ENCODE results near the gene CCNQ. TPM values are rescaled to one million over a fixed set of nuclear protein-coding genes. Genes with fewer than 3 reads are reported as not detected.

The CCNQ gene
- total and polyA plus RNA-seq, 2 donors from 2014 or later = 14.6 to 35.4 TPM

DNA sequence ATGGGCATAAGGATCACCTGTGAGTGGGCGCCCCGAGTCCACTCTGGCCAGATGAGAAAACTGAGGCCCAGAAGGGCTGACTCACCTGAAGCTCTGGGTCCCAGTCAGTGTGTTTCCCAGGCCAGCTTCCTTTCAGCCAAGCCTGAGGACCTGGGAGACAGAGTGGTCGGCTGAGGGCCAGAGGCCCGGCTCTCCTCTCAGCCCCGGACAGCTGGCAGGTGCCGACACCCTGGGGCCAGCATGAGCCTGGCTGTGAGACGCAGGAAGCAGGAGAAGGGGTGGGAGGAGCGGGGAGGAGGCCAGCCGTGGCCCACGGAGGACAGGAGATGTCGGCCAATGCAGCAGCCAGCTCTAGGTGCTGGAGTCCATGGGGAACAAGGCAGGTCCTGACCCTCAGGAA lies 52.6 kb downstream of the CCNQ start:
- no peak for TF ChIP-seq CTCF (IDR thresholded peaks at IDR 0.05; ENCODE audit: borderline replicate concordance, extremely low read depth, insufficient read depth)
- intact Hi-C loops (cut with DNase I) = no loop called here
- DNase-seq = no peak

DNA sequence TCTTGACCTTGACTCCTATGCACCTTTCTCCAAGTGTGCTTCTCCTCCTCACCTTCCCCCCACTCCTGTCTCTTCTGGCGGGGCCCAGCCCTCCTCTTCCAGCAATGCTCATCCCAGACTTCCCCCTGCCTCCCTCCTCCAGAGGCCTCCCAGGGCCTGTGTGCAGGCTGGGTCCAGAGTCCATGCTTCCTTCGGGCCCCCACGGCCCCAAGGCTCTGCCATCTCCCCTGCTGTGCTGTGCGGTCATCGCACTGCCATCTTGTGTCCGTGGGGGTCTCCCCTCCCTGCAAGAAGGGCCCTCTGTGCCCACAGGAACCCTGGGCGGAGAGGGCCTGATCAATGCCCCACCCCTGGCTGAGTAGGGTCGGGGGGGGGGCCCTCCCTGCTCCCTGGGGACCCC lies 54.2 kb downstream of the CCNQ start:
- no peak for TF ChIP-seq CTCF (IDR thresholded peaks at IDR 0.05; ENCODE audit: borderline replicate concordance, extremely low read depth, insufficient read depth)
- Histone ChIP-seq H3K36me3 (ENCODE audit: control insufficient read depth in 2 of 3, insufficient read depth in 3 of 3, low read length in 3 of 3) (no peaks in the 10 kb centered on the region), H3K4me1 (ENCODE audit: control insufficient read depth in 2 of 3, insufficient read depth in 2 of 3, low read depth in 1 of 3, low read length in 3 of 3) (no peaks in the 10 kb centered on the region), H3K4me3 (ENCODE audit: low read length in 3 of 3) (no peak overlapping the region), H3K27ac (ENCODE audit: low read depth in 2 of 2, low read length in 2 of 2) (no peak overlapping the region), H3K27me3 (ENCODE audit: control insufficient read depth, insufficient read depth, low read length) (no peaks in the 10 kb centered on the region), H3K9me3 (ENCODE audit: control insufficient read depth in 2 of 3, insufficient read depth in 1 of 3, low read length in 3 of 3) (no peaks in the 10 kb centered on the region), H3K9ac (ENCODE audit: low read length in 3 of 3) (no peak overlapping the region)
- intact Hi-C loops (cut with DNase I) = no loop called here
- no peak for FAIRE-seq
- DNase-seq = peak in 1 of 5 donors; percentile 13

More for the DNA sequence above, 52.6 kb downstream of the CCNQ start:
- FAIRE-seq = no peak
- Histone ChIP-seq H3K9me3 (ENCODE audit: control insufficient read depth in 2 of 3, insufficient read depth in 1 of 3, low read length in 3 of 3) (no peaks in the 10 kb centered on the region), H3K9ac (ENCODE audit: low read length in 3 of 3) (no peak overlapping the region), H3K4me1 (ENCODE audit: control insufficient read depth in 2 of 3, insufficient read depth in 2 of 3, low read depth in 1 of 3, low read length in 3 of 3) (no peaks in the 10 kb centered on the region), H3K27me3 (ENCODE audit: control insufficient read depth, insufficient read depth, low read length) (no peaks in the 10 kb centered on the region), H3K4me3 (ENCODE audit: low read length in 3 of 3) (no peak overlapping the region), H3K36me3 (ENCODE audit: control insufficient read depth in 2 of 3, insufficient read depth in 3 of 3, low read length in 3 of 3) (no peaks in the 10 kb centered on the region), H3K27ac (ENCODE audit: low read depth in 2 of 2, low read length in 2 of 2) (no peak overlapping the region)

- no peaks in the 10 kb centered on the region for H3K27me3 ChIP-seq (ENCODE audit: control insufficient read depth, insufficient read depth, low read length)
- DNase-seq (no peak), FAIRE-seq (no peak)
- H3K36me3 ChIP-seq (ENCODE audit: control insufficient read depth in 2 of 3, insufficient read depth in 3 of 3, low read length in 3 of 3) = no peaks in the 10 kb centered on the region
- H3K9me3 ChIP-seq (ENCODE audit: control insufficient read depth in 2 of 3, insufficient read depth in 1 of 3, low read length in 3 of 3) = no peaks in the 10 kb centered on the region
- H3K4me3 ChIP-seq (ENCODE audit: low read length in 3 of 3) = no peak overlapping the region
- no peaks in the 10 kb centered on the region for H3K4me1 ChIP-seq (ENCODE audit: control insufficient read depth in 2 of 3, insufficient read depth in 2 of 3, low read depth in 1 of 3, low read length in 3 of 3)
- no peak overlapping the region for H3K27ac ChIP-seq (ENCODE audit: low read depth in 2 of 2, low read length in 2 of 2)
- intact Hi-C loops (cut with DNase I) = loop anchor here (5.0 kb wide), 1 partner anchor 127 kb away; no protein-coding TSS in a partner anchor
- no peak for TF ChIP-seq CTCF (IDR thresholded peaks at IDR 0.05; ENCODE audit: borderline replicate concordance, extremely low read depth, insufficient read depth)
- no peak overlapping the region for H3K9ac ChIP-seq (ENCODE audit: low read length in 3 of 3)
Measured at GRCh38 chrX:153539979-153540358, 59.0 kb downstream of the CCNQ start.
